Panc1 (cell line): ENCODE results near the gene KLF6. TPM values are rescaled to one million over a fixed set of nuclear protein-coding genes. Genes with fewer than 3 reads are reported as not detected.

Source experiments
- ATAC-seq: fragments of 200-7000 bp; cut with Tn5 transposase; 2 replicates; pipeline ENCODE4 v1.9.1; 2020; ENCODE audit warnings: mild to moderate bottlenecking, moderate library complexity
- BruUV-seq: library from RNA; stranded (reverse); fragments of 400-500 nt; replicated peaks from 2 replicates; lab custom pipeline; 2021; lab: Mats Ljungman, UMichigan
- CTCF ChIA-PET: fragments of 300-600 bp; sonication (Branson Sonifier 250); formaldehyde crosslinking; loops from one replicate; lab custom pipeline; 2022; ENCODE audit warnings: antibody characterized with exemption; lab: Charles Lee
- POLR2A ChIA-PET: fragments of 300-600 bp; sonication (Branson Sonifier 250); formaldehyde crosslinking; loops from one replicate; lab custom pipeline; 2022; ENCODE audit warnings: antibody characterized with exemption; lab: Charles Lee
- DNase-seq: peaks from one replicate; pipeline ENCODE4 v3.0.0-alpha.2; 2010; ENCODE audit warnings: low read depth, low spot score
- H3K27ac ChIP-seq: 2 replicates; pipeline ENCODE4 v1.5.1; 2011; ENCODE audit warnings: mild to moderate bottlenecking, low read length, inconsistent platforms
- H3K27me3 ChIP-seq: fragments of 200-500 bp; sonication (Bioruptor generic); 2 replicates; pipeline ENCODE4 v1.6.0; 2014; ENCODE audit warnings: low read length, inconsistent platforms; ENCODE audit not compliant: control insufficient read depth, insufficient read depth
- H3K36me3 ChIP-seq: fragments of 200-500 bp; sonication (Bioruptor generic); 2 replicates; pipeline ENCODE4 v1.5.1; 2014; ENCODE audit warnings: inconsistent platforms, mild to moderate bottlenecking, low read length, moderate library complexity; ENCODE audit not compliant: control insufficient read depth, insufficient read depth
- H3K4me1 ChIP-seq: 2 replicates; pipeline ENCODE4 v1.5.1; 2011; ENCODE audit warnings: inconsistent platforms, mild to moderate bottlenecking, low read length, moderate library complexity; ENCODE audit not compliant: control insufficient read depth, insufficient read depth
- H3K4me3 ChIP-seq, 2 experiments: 2 replicates each; pipeline ENCODE4 v1.5.1; 2011 to 2012; ENCODE audit warnings: low read depth in 2 of 2, low read length in 2 of 2, mild to moderate bottlenecking in 2 of 2, inconsistent platforms in 1 of 2, moderate library complexity in 1 of 2
- H3K9me3 ChIP-seq: fragments of 200-500 bp; sonication (Bioruptor generic); 2 replicates; pipeline ENCODE4 v1.5.1; 2014; ENCODE audit warnings: low read depth, mild to moderate bottlenecking, inconsistent platforms, low read length, moderate library complexity; ENCODE audit not compliant: control insufficient read depth, insufficient read depth
- POLR2AphosphoS5 ChIP-seq: IDR thresholded peaks from 2 replicates; pipeline ENCODE4 v1.6.1; 2012; ENCODE audit warnings: mild to moderate bottlenecking, low read depth, low read length, moderate library complexity
- REST ChIP-seq, 2 experiments: IDR thresholded peaks; 2 replicates each; pipeline ENCODE4 v1.6.1; 2011 to 2012; ENCODE audit warnings: low read depth in 2 of 2, control low read depth in 1 of 2, low read length in 1 of 2, mild to moderate bottlenecking in 1 of 2, moderate library complexity in 1 of 2; ENCODE audit not compliant: insufficient read depth in 1 of 2
- SIN3A ChIP-seq: IDR thresholded peaks from 2 replicates; pipeline ENCODE4 v1.6.1; 2012; ENCODE audit warnings: low read depth, mild to moderate bottlenecking, low read length, moderate library complexity, borderline replicate concordance; ENCODE audit not compliant: insufficient read depth
- TCF7L2 ChIP-seq: IDR thresholded peaks from 2 replicates; pipeline ENCODE4 v1.6.1; 2011; ENCODE audit warnings: mild to moderate bottlenecking, low read depth, low read length, inconsistent platforms
- in situ Hi-C: cut with HindIII; loops from 2 replicates; pipeline ENCODE4 v1.10.0; 2016; ENCODE audit warnings: low sequenced_read_pairs, low pct_unique_long_range_greater_than_20kb
- intact Hi-C: fragments of 100-400 bp; cut with micrococcal nuclease; formaldehyde crosslinking; loops from one replicate; pipeline ENCODE4 v1.10.0; 2022; ENCODE audit not compliant: unreplicated experiment
- total RNA-seq: library from RNA; stranded (reverse); gene quantifications from one replicate; pipeline ENCODE4 v1.2.1, GENCODE V29; 2021; ENCODE audit not compliant: unreplicated experiment
- TF ChIP-seq, protein P1 (sequence below): fragments of 450-650 bp; IDR thresholded peaks from 2 replicates; pipeline ENCODE4 v1.5.1; 2017; ENCODE audit warnings: mild to moderate bottlenecking

Gene KLF6
- total RNA-seq, 1 experiment from 2014 or later, result 177 TPM

DNA sequence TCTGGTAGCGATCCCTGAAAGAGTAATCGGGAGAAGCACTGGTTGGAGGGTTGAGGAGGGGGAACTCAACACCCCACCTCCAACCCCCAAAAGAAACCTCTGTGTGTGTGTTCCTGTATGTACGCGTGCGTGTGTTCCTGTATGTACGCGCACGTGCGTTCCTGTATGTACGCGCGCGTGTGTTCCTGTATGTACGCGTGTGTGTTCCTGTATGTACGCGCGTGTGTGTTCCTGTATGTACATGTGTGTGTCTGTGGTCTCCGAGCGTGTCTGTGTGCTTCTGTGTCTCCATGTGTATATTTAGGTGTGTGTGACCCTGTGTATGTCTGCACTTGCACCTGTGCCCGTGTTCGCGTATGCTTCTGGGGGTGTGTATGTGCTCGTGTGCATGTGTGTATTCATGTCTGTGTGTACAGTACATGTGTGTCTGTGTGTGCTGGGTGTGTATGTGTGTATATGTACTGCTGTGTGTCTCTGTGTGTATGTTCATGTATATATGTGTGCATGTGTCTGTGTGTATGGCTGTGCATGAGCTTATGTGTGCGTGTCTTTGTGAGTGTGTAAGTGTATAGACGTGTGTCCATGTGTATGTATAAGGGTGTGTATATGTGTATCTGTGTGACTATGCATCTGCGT, 42.9 kb upstream of the KLF6 start:
- Histone ChIP-seq H3K4me1 (peaks cover 74% of the 10 kb centered on the region), H3K4me3 (no peak overlapping the region), H3K9me3 (no peaks in the 10 kb centered on the region), H3K27me3 (no peaks in the 10 kb centered on the region), H3K27ac (peak overlapping the region; percentile 99), H3K36me3 (no peaks in the 10 kb centered on the region)
- intact Hi-C loops, result no loop called here
- POLR2A ChIA-PET, result interaction anchor here (1.2 kb wide), 1 partner anchor 23 kb away, joined by 3 read pairs; no protein-coding TSS in a partner anchor
- ATAC-seq, result no peak
- TF ChIP-seq POLR2AphosphoS5, result no peak
- TF ChIP-seq, protein P1, sequence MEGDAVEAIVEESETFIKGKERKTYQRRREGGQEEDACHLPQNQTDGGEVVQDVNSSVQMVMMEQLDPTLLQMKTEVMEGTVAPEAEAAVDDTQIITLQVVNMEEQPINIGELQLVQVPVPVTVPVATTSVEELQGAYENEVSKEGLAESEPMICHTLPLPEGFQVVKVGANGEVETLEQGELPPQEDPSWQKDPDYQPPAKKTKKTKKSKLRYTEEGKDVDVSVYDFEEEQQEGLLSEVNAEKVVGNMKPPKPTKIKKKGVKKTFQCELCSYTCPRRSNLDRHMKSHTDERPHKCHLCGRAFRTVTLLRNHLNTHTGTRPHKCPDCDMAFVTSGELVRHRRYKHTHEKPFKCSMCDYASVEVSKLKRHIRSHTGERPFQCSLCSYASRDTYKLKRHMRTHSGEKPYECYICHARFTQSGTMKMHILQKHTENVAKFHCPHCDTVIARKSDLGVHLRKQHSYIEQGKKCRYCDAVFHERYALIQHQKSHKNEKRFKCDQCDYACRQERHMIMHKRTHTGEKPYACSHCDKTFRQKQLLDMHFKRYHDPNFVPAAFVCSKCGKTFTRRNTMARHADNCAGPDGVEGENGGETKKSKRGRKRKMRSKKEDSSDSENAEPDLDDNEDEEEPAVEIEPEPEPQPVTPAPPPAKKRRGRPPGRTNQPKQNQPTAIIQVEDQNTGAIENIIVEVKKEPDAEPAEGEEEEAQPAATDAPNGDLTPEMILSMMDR, result no peak
- TF ChIP-seq REST (IDR thresholded peaks at IDR 0.05; ENCODE audit: insufficient read depth in 1 of 2, low read depth in 2 of 2, low read length in 1 of 2), result no peak
- no peak for TF ChIP-seq SIN3A
- in situ Hi-C loops, result no loop called here
- no peak for DNase-seq
- CTCF ChIA-PET, result no interaction called here
- BruUV-seq, result no TSS peak

GRCh38 chr10:3827266-3827665, 42.3 kb upstream of the KLF6 start:
- no peak for DNase-seq
- Histone ChIP-seq H3K36me3 (no peaks in the 10 kb centered on the region), H3K9me3 (no peaks in the 10 kb centered on the region), H3K27me3 (no peaks in the 10 kb centered on the region), H3K4me3 (no peak overlapping the region), H3K4me1 (peaks cover 68% of the 10 kb centered on the region), H3K27ac (peak overlapping the region; percentile 99)
- ATAC-seq, result 0 out of 2 replicates have a peak, but pooled peaks have one; percentile 7
- TF ChIP-seq, protein P1, result no peak
- no peak for TF ChIP-seq SIN3A
- TF ChIP-seq POLR2AphosphoS5, result no peak
- no peak for TF ChIP-seq REST (IDR thresholded peaks at IDR 0.05; ENCODE audit: insufficient read depth in 1 of 2, low read depth in 2 of 2, low read length in 1 of 2)
- TF ChIP-seq TCF7L2, result no peak
- ChIA-PET POLR2A (no interaction called here), CTCF (no interaction called here)
- no TSS peak for BruUV-seq
- in situ Hi-C loops, result no loop called here
- intact Hi-C loops, result no loop called here
